ENCODE data around the gene METTL24.

GRCh38 chr6:110331390-110331789 is 26.8 kb downstream of the METTL24 start:
- TF ChIP-seq POLR2A (IDR thresholded peaks at IDR 0.05) (no peak), CTCF (IDR thresholded peaks at IDR 0.05) (no peak)

All from ovary (tissue), 3 donors.